WTC11 (cell line): Measurements from ENCODE around the gene HCRTR1.

Source experiments
- CTCF ChIP-seq: fragments of 200-600 bp; IDR thresholded peaks from 2 replicates; pipeline ENCODE4 v1.8.0; 2022; ENCODE audit warnings: antibody characterized with exemption
- SP1 ChIP-seq: sonication (generic); formaldehyde crosslinking; conservative IDR thresholded peaks from 2 replicates; pipeline ENCODE4 v1.8.1; 2022; ENCODE audit warnings: missing genetic modification reagents

GRCh38 chr1:31600641-31601040 is 16.8 kb upstream of the HCRTR1 start:
- TF ChIP-seq CTCF (no peak), SP1 (CRISPR knock-in tag) (no peak)
